Omental fat pad (tissue), 4 donors: ENCODE data around the gene C15orf61. TPM values are rescaled to one million over a fixed set of nuclear protein-coding genes. Genes with fewer than 3 reads are reported as not detected.

ENCODE experiments used
- ATAC-seq: fragments of 150-250 bp; one replicate; pipeline ENCODE4 v1.9.1; 2016; ENCODE audit warnings: mild to moderate bottlenecking, moderate library complexity; ENCODE audit not compliant: low FRiP score
- DNase-seq: peaks from one replicate; pipeline ENCODE4 v3.0.0-alpha.2; 2019; ENCODE audit warnings: low spot score
- total RNA-seq, 4 donors: library from RNA; depleted of rRNA; stranded (reverse); fragments of >200 nt; gene quantifications; one replicate each; pipeline ENCODE4 v1.1.0, GENCODE V29; 2016
- TF ChIP-seq, protein P1 (sequence below), 3 donors: fragments of 450-650 bp; IDR thresholded peaks; one replicate each; pipeline ENCODE4 v1.5.1; 2016 to 2017; ENCODE audit warnings: antibody characterized with exemption in 3 of 3, mild to moderate bottlenecking in 3 of 3, moderate library complexity in 2 of 3

C15orf61 gene
- total RNA-seq, 4 donors from 2014 or later = 3.8 to 12.1 (median 6.3) TPM

DNA sequence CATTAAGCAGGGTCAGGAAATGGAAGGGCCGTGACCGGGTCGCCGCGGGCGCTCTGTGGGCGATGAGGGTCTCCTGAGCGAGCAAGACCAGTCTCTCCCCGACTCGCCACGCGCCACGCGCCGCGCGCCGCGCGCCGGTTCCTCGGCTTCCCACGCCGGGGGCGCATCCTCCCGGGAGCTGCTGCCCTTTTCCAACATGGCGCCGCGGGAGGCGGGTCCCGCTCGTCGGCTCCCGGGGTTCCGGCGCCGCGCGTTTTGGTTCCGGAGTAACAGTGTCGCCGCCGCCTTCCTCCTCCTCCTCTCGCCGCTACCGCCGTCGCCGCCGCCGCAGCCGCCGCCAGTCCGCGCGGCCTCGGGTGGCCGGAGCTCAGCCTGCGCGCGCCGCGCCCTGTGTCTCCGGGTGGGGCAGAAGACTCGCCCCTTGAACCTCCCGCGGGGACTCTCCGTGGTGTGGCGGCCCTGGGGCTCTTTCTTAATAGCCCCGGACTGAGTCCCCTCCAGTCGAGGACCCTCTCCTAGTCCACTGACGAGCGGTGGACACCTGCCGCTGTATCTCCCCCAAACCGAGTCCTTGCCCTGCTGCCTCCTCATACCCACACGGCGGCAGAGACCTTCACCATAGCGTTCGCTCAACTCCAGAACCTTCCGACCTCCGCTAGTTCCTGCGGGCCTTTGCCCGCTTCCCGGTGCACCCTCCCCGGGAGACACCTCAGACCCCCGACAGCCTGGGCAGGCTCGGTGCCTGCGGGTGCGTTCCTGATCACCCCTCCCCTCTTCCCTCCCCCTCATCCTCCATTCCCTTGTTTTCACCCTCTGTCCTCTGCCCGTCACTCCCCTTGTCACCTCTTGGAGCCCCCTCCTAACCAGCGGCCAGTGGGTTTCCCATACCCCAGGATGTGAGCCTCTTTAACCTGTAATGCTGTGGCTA is 21.8 kb downstream of the C15orf61 start, which contains the start of gene MAP2K5:
MAP2K5 (plus strand) TSS at position 284 of the 928 bp plus-strand sequence; CDS start at position 917, 633 bp downstream.
- DNase-seq = peak; percentile 51
- TF ChIP-seq, protein P1, sequence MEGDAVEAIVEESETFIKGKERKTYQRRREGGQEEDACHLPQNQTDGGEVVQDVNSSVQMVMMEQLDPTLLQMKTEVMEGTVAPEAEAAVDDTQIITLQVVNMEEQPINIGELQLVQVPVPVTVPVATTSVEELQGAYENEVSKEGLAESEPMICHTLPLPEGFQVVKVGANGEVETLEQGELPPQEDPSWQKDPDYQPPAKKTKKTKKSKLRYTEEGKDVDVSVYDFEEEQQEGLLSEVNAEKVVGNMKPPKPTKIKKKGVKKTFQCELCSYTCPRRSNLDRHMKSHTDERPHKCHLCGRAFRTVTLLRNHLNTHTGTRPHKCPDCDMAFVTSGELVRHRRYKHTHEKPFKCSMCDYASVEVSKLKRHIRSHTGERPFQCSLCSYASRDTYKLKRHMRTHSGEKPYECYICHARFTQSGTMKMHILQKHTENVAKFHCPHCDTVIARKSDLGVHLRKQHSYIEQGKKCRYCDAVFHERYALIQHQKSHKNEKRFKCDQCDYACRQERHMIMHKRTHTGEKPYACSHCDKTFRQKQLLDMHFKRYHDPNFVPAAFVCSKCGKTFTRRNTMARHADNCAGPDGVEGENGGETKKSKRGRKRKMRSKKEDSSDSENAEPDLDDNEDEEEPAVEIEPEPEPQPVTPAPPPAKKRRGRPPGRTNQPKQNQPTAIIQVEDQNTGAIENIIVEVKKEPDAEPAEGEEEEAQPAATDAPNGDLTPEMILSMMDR (IDR thresholded peaks at IDR 0.05) = no peak
- peak; percentile 75 for ATAC-seq

DNA sequence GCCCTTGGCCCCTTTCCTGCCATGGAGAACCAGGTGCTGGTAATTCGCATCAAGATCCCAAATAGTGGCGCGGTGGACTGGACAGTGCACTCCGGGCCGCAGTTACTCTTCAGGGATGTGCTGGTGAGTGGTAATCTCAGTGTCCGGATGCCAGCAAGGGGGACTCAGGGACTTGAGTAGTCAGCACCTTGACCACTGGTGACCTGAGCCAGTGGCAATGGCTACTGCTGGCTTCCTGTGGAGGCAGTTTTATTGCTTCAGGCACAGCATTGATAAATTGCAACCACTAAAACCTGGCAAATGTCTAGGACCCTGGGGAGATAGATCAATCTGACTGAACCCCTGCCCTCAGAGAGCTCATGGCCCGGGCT is 22.4 kb downstream of the C15orf61 start:
- TF ChIP-seq, protein P1 (IDR thresholded peaks at IDR 0.05) = no peak
- no peak for DNase-seq
- ATAC-seq = peak; percentile 3

DNA sequence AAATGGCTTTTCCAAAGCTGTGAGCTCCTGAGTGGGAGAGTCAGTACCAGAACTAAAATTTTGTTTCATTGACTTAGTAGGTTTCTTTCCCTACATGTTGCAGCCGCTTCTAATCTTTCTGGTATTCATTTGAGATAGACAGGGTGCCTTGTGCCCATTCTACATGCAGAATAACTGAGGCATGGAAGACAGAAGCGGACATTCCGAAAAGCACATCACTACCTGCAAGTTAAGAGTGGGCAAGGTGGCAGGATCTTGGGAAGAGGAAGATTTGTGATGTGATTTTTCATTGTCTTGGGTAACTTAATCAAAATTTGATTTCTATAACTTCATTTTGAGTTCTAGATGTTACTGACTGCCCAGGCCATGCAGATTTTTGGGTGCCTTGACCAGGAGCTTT is 23.5 kb downstream of the C15orf61 start:
- TF ChIP-seq, protein P1 (IDR thresholded peaks at IDR 0.05) = no peak
- DNase-seq (no peak), ATAC-seq (no peak)

DNA sequence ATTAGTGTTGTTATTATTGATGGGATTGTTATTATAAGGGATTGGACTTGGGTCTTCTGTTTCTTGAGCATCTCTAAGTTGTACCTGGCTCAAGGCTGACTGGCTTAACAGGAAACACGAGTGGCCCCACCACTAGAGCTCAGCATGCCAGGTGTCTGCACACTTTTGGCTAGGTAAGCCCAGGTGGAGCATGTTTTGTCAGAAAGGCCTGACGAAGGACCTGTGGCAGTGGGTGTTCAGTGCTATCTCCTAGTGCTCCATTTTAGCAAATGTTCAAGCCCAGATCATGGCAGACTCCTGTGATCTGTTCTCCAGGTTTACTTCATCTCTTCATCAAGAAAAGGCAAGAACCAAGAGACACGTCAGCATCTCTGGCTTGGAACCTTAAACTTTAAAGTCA is 24.9 kb downstream of the C15orf61 start:
- TF ChIP-seq, protein P1 (IDR thresholded peaks at IDR 0.05) = no peak
- ATAC-seq (no peak), DNase-seq (no peak)

DNA sequence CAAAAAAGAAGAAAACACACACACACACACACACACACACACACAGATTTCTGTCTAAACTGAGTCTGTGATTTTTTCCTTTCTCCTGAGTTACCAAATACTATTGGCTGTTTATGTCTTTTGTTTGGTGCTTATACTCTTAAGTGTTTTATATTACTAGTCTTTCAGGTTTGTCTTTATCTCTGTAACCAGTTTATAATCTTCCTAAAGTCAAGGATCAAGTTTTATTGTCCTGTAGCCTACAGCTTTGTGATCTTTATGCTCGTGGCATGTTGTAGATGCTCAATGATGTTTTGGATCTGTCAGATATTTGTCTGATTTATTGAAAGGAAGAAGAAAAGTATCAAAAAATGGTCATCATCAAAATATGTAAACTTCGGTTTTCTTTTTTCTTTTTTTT is 26.1 kb downstream of the C15orf61 start:
- DNase-seq (no peak), ATAC-seq (no peak)
- TF ChIP-seq, protein P1 (IDR thresholded peaks at IDR 0.05) = no peak

DNA sequence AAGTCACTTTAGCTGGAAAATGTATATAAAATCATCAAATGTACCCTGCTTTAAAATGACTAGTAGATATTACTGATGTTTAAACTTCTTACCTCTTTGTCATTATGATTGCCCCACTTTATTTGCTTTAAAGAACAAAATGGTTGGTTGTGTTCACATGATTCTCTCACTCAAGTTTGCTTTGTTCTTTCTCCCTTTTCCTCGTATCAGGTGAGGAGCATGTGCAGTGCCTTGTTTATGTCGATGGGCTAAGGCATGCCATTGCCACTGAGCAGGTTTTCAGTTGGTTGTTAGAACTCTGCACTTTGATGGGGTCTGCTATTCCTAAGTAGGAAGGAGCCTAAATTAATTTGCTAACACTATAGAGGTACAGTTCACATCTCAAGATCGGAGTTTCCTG is 26.9 kb downstream of the C15orf61 start:
- TF ChIP-seq, protein P1 (IDR thresholded peaks at IDR 0.05) = no peak
- ATAC-seq (no peak), DNase-seq (no peak)
